A673 (cell line): ENCODE data around the gene SKI. TPM values are rescaled to one million over a fixed set of nuclear protein-coding genes. Genes with fewer than 3 reads are reported as not detected.

ENCODE experiments used
- BruUV-seq: library from RNA; stranded (reverse); fragments of 400-500 nt; replicated peaks from 2 replicates; lab custom pipeline; 2021; lab: Mats Ljungman, UMichigan
- CTCF ChIA-PET: fragments of 300-600 bp; sonication (Branson Sonifier 250); formaldehyde crosslinking; loops from one replicate; lab custom pipeline; 2022; ENCODE audit warnings: antibody characterized with exemption; lab: Charles Lee
- POLR2A ChIA-PET: fragments of 300-600 bp; sonication (Branson Sonifier 250); formaldehyde crosslinking; loops from one replicate; lab custom pipeline; 2022; ENCODE audit warnings: antibody characterized with exemption; ENCODE audit not compliant: low non-redundant PET; lab: Charles Lee
- DNase-seq: peaks from one replicate; pipeline ENCODE4 v3.0.0-alpha.2; 2015; ENCODE audit warnings: low spot score
- H3K27ac ChIP-seq: fragments of 200-600 bp; sonication (generic); 2 replicates; pipeline ENCODE4 v1.5.1; 2016; ENCODE audit warnings: mixed run types, low read depth, mild to moderate bottlenecking, mixed read lengths, antibody characterized with exemption, low read length; ENCODE audit not compliant: poor library complexity, severe bottlenecking
- H3K27me3 ChIP-seq: fragments of 200-600 bp; sonication (generic); replicated peaks from 2 replicates; pipeline ENCODE4 v1.6.1; 2017; ENCODE audit warnings: mixed run types, low read depth, mild to moderate bottlenecking, mixed read lengths, antibody characterized with exemption, low read length; ENCODE audit not compliant: insufficient read depth, poor library complexity
- H3K36me3 ChIP-seq: fragments of 200-600 bp; sonication (generic); 2 replicates; pipeline ENCODE4 v1.6.1; 2016; ENCODE audit warnings: mixed run types, mild to moderate bottlenecking, mixed read lengths, antibody characterized with exemption, low read length; ENCODE audit not compliant: insufficient read depth, poor library complexity, severe bottlenecking
- H3K4me1 ChIP-seq: fragments of 200-600 bp; sonication (generic); 2 replicates; pipeline ENCODE4 v1.6.1; 2017; ENCODE audit warnings: mixed run types, mild to moderate bottlenecking, mixed read lengths, antibody characterized with exemption, low read length; ENCODE audit not compliant: insufficient read depth, poor library complexity, severe bottlenecking
- H3K4me3 ChIP-seq: fragments of 200-600 bp; sonication (generic); 2 replicates; pipeline ENCODE4 v1.5.1; 2016; ENCODE audit warnings: low read depth, mixed run types, mild to moderate bottlenecking, mixed read lengths, low read length; ENCODE audit not compliant: poor library complexity, severe bottlenecking
- H3K9me3 ChIP-seq: fragments of 200-600 bp; sonication (generic); 2 replicates; pipeline ENCODE4 v1.6.1; 2016; ENCODE audit warnings: mixed run types, low read depth, mild to moderate bottlenecking, mixed read lengths, antibody characterized with exemption, low read length; ENCODE audit not compliant: poor library complexity, severe bottlenecking
- EZH2 ChIP-seq: fragments of 200-600 bp; sonication (generic); IDR thresholded peaks from 2 replicates; pipeline ENCODE4 v1.6.1; 2017; ENCODE audit warnings: borderline replicate concordance, low read depth, mild to moderate bottlenecking, mixed read lengths, antibody characterized with exemption, low read length; ENCODE audit not compliant: poor library complexity, severe bottlenecking
- intact Hi-C: fragments of 100-400 bp; cut with micrococcal nuclease; formaldehyde crosslinking; loops from one replicate; pipeline ENCODE4 v1.10.0; 2022; ENCODE audit not compliant: unreplicated experiment
- total RNA-seq: library from RNA; stranded (reverse); gene quantifications from 2 replicates; pipeline ENCODE4 v1.2.3, GENCODE V29; 2021
- TF ChIP-seq, protein P1 (sequence below): fragments of 300-800, 200-600 bp; sonication (generic); conservative IDR thresholded peaks from 2 replicates; pipeline ENCODE4 v1.5.1; 2017; ENCODE audit warnings: low read depth, mild to moderate bottlenecking, antibody characterized with exemption, low read length, moderate library complexity, mixed read lengths

SKI gene
- total RNA-seq, 1 experiment from 2014 or later: 88.1 TPM

DNA sequence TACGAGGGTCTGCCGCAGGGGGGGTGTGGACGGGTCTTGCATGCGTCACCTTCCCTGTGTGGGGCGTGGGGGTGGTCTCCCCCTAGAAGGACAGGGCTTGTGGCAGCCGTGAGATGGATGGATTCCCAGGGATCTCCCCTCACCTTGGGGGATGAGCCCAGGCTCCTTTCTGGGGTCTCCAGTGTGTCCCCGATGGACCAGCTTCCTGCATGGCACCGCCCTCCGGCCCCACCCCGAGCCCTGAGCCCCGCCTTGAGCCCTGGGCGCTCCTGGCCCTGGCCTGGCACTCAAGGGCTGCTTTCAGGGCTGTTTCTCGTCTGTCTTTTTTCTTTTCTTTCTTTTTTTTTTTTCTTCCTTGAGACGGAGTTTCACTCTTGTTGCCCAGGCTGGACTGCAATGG, 59.5 kb downstream of the SKI start:
- no peak for DNase-seq
- no peak overlapping the region for H3K27ac ChIP-seq
- no peaks in the 10 kb centered on the region for H3K9me3 ChIP-seq
- peaks cover 40% of the 10 kb centered on the region for H3K4me1 ChIP-seq
- TF ChIP-seq, protein P1, sequence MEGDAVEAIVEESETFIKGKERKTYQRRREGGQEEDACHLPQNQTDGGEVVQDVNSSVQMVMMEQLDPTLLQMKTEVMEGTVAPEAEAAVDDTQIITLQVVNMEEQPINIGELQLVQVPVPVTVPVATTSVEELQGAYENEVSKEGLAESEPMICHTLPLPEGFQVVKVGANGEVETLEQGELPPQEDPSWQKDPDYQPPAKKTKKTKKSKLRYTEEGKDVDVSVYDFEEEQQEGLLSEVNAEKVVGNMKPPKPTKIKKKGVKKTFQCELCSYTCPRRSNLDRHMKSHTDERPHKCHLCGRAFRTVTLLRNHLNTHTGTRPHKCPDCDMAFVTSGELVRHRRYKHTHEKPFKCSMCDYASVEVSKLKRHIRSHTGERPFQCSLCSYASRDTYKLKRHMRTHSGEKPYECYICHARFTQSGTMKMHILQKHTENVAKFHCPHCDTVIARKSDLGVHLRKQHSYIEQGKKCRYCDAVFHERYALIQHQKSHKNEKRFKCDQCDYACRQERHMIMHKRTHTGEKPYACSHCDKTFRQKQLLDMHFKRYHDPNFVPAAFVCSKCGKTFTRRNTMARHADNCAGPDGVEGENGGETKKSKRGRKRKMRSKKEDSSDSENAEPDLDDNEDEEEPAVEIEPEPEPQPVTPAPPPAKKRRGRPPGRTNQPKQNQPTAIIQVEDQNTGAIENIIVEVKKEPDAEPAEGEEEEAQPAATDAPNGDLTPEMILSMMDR: no peak
- TF ChIP-seq EZH2: no peak
- no TSS peak for BruUV-seq
- POLR2A ChIA-PET: no interaction called here
- intact Hi-C loops: no loop called here
- H3K36me3 ChIP-seq: no peaks in the 10 kb centered on the region
- CTCF ChIA-PET: no interaction called here
- no peaks in the 10 kb centered on the region for H3K27me3 ChIP-seq
- H3K4me3 ChIP-seq: no peak overlapping the region

DNA sequence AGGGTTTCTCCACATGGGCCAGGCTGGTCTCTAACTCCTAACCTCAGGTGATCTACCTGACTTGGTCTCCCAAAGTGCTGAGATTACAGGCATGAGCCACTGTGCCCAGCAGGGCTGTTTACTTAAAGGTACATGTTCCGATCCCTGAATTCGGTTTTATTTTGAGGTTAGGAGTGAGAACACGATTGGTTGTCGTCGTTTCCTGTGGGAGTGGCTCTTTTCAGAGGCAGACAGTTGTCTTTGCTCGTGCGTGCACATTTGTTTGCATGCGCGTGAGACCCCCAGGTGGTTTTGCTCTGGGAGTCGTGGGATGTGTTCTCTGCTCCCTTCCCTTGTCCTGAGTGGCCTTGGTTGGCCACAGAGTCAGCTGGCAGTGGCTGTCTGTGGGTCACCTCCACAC, 60.2 kb downstream of the SKI start:
- intact Hi-C loops: no loop called here
- BruUV-seq: no TSS peak
- CTCF ChIA-PET: no interaction called here
- no peak for DNase-seq
- Histone ChIP-seq H3K4me3 (no peak overlapping the region), H3K36me3 (no peaks in the 10 kb centered on the region), H3K27me3 (no peaks in the 10 kb centered on the region), H3K4me1 (peaks cover 46% of the 10 kb centered on the region), H3K27ac (no peak overlapping the region), H3K9me3 (no peaks in the 10 kb centered on the region)
- TF ChIP-seq, protein P1: no peak
- TF ChIP-seq EZH2: no peak
- POLR2A ChIA-PET: no interaction called here

DNA sequence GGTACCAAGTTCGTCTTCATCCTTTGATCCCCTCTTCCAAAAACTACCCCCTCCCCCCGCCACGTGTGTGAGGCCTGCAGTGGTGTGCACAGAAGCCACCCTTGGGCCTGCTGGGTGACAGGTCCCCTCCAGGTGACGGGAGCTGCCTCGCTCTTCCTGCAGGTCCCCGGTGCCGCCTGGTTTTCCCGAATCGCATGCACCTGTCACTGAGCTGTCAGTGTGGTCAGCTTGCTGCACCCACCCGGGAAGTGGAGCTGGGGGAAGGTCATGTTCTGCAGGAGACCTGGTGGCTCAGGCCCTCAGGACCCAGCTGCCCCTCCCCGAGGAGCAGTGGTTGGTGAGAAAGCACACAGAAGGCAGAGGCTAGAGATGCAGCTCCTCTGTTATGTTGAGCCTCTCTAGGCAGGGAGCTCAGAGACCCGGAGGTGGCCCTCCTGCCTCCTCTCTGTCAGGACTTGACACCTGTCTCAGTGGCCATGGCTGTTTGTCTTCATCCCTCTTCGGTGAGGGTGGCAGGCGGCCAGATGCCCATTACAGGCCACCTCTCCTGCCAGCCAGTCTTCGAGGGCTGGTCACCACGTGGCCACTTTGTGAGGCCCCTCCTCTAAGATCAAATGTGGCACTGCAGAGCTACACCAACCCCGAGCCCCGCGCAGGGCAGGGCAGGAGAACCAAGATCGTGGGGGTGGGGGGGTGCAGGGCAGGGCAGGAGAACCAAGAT, 60.9 kb downstream of the SKI start:
- no peaks in the 10 kb centered on the region for H3K9me3 ChIP-seq
- no TSS peak for BruUV-seq

More for the DNA sequence above, 60.9 kb downstream of the SKI start:
- H3K36me3 ChIP-seq: no peaks in the 10 kb centered on the region
- intact Hi-C loops: no loop called here
- CTCF ChIA-PET: no interaction called here
- peak overlapping the region; percentile 17 for H3K27ac ChIP-seq
- POLR2A ChIA-PET: no interaction called here
- H3K27me3 ChIP-seq: no peaks in the 10 kb centered on the region
- no peak overlapping the region for H3K4me3 ChIP-seq
- no peak for DNase-seq
- H3K4me1 ChIP-seq: peaks cover 51% of the 10 kb centered on the region
- TF ChIP-seq EZH2: no peak
- TF ChIP-seq, protein P1: no peak
